GM15510 (cell line): Measurements from ENCODE around the gene THUMPD2.

ENCODE experiments used
- POLR2A ChIP-seq: IDR thresholded peaks from 3 replicates; pipeline ENCODE4 v1.6.1; 2011; ENCODE audit warnings: borderline replicate concordance; ENCODE audit not compliant: insufficient read length; ENCODE audit errors: extremely low read depth

Gene THUMPD2, protein sequence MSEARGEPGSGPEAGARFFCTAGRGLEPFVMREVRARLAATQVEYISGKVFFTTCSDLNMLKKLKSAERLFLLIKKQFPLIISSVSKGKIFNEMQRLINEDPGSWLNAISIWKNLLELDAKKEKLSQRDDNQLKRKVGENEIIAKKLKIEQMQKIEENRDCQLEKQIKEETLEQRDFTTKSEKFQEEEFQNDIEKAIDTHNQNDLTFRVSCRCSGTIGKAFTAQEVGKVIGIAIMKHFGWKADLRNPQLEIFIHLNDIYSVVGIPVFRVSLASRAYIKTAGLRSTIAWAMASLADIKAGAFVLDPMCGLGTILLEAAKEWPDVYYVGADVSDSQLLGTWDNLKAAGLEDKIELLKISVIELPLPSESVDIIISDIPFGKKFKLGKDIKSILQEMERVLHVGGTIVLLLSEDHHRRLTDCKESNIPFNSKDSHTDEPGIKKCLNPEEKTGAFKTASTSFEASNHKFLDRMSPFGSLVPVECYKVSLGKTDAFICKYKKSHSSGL

DNA sequence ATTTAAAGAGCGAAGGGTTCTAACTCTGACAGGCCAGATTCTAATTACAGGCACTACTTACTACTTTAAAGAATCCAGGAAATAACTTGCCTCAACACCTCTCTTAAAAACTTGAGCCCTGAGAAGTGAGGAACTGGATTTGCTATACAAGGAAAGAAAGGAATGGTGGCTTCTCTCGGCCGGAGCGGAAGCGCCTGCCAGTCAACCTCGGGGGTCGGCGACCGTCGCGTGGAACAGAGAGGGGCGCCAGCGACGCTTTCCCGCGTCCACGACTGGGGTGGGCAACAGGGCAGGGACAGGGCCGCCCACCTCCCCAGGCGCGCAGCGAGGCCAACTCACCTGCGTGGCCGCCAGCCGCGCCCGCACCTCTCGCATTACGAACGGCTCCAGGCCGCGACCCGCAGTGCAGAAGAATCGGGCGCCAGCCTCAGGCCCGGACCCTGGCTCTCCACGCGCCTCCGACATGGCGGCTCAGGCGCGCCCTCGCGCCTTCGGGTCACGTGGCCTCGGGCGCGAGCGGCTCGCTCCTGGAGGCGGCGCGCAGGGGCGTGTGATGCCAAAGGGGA lies at the start of gene THUMPD2:
Gene THUMPD2, minus strand, starts transcription at position 484 of the 566 bp plus-strand sequence. Its CDS starts 19 bp downstream, at position 465.
- peak; percentile 87 for TF ChIP-seq POLR2A

DNA sequence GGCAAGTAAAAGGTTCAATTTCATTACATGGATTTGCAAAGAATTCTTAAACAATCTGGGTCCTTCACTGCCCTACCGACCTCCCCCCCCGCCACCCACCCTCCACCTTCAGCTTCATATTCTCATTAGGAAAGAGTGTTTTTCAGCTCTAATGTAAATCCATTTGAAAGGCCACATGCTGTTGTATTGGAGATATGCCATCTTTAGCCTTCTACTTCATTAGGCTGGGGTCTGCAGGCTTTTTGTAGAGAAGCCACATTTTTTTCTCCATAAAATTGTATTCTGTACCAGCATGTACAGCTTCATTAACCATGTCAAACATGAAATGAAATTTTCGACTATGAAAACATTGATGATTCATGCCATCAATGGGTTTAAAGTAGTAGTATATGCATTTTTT lies 42.8 kb upstream of the THUMPD2 start:
- no peak for TF ChIP-seq POLR2A

DNA sequence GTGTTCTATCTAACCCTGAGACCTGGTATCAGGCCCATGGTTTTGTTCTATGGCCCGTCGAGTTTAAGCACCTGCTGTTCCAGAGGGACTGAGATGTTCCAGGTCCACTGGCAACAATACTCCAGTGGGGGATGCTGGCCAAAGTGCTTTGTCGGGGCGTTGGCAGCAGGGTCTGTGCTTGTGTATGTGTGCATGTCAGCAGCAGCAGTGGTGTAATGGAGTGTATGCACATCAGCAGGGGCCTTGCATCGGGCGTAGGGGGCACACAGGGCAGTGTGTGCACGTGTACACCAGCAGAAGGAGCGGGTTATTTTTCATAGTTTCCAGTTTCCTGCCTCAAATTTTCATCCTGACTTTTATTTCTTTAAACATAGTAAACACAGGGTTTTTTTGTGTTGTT lies 37.8 kb upstream of the THUMPD2 start:
- no peak for TF ChIP-seq POLR2A

DNA sequence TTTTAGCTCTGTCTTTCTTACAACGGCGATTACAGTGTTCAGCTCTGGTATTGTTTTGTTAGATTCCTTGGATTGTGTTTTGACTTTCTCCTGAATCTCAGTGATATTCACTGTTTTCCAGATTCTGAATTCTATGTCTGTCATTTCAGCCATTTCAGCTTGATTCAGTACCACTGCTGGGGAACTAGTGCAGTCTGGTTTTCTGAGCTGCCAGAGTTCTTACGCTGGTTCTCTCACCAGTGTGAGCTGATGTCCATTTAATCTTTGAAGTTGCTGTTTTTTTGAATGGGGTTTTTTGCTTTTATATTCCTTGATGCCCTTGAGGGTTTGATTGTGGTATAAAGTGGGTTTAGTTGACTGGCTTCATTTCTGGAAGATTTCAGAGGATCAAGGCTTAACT lies 37.4 kb upstream of the THUMPD2 start:
- TF ChIP-seq POLR2A = no peak

DNA sequence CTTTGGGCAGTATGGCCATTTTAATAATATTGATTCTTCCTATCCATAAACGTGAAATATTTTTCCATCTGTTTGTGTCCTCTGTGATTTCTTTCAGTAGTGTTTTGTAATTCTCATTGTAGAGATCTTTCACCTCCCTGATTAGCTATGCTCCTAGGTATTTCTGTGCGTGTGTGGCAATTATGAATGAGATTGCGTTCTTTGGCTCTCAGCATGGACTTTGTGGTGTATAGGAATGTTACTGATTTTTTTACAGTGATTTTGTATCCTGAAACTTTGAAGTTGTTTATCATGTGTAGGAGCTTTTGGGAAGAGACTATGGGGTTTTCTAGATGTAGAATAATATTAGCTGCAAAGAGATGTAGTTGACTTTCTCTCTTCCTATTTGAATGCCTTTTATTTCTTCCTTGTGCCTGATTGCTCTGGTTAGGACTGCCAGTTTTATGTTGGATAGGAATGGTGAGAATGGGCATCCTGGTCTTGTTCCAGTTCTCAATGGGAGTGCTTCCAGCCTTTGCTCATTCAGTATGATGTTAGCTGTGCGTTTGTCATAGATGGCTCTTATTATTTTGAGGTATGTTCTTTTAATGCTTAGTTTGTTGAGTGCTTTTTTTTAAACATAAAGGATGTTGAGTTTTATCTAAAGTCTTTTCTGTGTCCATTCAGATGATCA lies 27.0 kb upstream of the THUMPD2 start:
- no peak for TF ChIP-seq POLR2A

DNA sequence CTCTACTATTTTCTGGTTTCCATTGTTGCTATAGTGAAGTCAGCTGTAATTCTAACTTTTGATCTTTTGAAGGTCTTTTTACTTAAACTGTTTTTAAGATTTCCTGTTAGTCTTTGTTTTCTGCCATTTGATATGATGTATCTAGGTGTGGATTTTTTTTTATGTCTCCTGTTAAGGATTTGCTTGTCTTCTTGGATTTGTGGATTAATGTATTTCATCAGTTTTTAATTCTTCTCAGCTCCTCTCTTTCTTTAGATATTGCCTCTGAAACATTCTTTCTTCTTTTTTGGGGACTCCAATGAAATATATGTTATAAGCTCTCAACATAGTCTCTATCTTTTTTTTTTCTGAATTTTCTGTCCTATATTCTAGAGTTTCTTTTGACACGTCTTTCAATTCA lies 24.8 kb upstream of the THUMPD2 start:
- TF ChIP-seq POLR2A = no peak

DNA sequence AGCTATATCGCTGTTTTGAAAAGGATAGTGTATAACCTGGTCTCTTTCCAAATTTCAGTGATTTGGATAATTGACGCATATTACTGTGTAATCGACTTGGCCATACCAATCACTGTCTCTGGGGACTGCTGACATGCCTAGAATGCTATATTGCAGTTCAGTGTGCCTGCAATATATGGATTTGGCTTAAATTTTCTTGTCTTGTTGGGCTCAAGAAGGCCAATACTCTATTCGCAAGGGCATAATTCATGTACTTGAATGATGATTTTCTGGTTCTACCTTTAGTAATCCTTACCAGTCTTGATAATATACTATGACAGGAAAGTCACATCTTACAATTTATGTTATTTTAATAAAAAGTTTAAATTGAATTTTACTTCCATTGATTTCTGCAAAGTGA lies 21.7 kb upstream of the THUMPD2 start:
- TF ChIP-seq POLR2A = no peak

DNA sequence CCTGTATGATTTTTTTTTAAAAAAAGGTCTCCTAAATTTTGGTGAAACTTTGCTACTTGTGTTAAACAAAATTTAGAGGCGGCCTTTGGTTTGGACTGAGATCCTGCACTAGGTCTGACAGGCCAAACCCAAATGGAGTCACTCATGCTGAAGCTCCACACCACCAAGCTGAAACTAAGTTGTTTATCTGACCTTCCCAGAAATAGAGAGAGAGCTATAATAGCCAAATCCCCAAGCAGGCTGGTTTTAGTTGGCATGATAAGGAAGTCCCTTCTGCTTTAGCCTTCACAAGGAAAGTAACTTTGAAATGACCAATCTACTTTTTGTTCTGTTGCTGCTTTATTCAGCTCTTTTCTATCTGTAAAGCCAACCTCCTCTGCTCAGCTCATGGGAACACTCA lies 17.1 kb upstream of the THUMPD2 start:
- TF ChIP-seq POLR2A = no peak

DNA sequence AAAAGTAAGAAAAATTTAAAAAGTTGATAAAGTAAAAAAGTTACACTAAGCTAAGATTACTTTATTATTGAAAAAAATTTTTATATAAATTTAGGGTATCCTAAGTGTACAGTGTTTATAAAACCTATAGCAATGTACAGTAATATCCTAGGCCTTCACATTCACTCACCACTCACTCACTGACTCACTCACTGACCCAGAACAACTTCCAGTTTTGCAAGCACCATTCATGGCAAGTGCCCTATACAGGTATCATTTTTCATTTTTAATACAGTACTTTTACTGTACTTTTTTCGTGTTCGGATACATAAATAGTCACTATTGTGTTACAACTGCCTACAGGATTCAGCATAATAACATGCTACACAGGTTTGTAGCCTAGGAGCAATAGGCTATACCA lies 8.9 kb upstream of the THUMPD2 start:
- TF ChIP-seq POLR2A = no peak

DNA sequence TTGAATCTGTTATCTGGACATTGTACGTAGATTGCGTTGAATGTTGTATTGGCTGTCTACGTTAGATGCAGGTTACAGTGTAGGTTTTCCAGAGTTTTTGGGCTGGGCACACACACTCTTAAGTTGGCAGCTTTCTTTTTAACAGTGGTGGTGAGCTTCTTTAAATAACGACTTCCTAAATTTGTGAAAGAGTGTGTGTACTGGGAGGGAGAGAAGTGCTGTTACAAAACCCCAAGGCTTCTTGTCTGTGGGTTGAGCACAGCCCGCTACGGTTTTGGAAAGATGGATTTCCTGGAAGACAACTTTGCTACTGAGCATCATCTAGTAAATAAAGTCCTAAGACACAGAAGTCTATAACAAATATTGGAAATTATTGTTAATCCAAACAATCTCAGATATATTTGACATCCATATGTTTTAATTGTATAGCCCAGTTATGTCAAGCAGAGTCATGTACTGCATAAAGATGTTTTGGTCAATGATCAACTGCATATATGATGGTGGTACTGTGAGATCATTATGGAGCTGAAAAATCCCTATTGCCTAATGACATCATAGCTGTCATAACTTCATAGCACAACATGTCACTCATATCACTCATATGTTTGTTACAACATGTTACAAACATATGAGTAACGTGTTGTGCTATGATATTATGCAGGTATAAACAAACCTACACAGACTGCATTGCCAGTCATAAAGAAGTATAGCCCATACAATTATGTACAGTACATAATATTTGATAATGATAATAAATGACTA lies 7.9 kb upstream of the THUMPD2 start:
- TF ChIP-seq POLR2A = no peak

DNA sequence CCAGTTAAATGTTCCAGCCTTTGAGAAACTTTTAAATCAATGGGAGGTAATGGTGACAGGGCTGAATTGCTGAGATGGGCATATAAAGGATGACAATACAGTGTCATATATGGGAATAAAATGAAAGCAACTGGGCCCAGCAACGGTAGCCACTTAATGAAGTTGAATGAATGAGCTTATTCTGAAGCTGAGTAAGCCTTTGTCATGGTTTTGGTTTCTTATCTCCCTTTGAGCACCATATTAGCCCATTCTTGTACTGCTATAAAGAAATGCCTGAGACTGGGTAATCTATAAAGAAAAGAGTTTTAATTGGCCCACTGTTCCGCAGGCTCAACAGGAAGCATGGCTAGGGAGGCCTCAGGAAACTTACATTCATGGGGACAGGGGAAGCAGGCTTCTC lies 3.5 kb upstream of the THUMPD2 start:
- no peak for TF ChIP-seq POLR2A

DNA sequence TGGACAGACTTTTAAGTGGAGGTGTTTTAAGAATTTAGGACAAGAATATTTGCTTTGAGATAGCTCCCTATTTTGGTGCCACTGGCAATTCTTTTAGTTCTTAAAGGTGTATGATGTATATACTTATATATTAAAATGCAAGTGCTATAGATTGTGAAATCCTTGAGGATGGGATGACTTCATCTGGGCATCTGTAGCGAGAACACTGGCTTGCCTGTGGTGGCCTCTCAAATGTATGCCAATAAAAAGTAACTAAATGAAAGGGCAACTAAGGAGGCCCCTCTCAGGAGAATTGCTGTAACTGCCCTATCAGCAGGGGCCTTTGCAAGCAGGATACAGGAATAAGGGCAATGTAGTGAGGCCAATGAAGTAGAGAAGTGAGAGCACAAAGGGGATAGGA lies 2.6 kb upstream of the THUMPD2 start:
- no peak for TF ChIP-seq POLR2A

DNA sequence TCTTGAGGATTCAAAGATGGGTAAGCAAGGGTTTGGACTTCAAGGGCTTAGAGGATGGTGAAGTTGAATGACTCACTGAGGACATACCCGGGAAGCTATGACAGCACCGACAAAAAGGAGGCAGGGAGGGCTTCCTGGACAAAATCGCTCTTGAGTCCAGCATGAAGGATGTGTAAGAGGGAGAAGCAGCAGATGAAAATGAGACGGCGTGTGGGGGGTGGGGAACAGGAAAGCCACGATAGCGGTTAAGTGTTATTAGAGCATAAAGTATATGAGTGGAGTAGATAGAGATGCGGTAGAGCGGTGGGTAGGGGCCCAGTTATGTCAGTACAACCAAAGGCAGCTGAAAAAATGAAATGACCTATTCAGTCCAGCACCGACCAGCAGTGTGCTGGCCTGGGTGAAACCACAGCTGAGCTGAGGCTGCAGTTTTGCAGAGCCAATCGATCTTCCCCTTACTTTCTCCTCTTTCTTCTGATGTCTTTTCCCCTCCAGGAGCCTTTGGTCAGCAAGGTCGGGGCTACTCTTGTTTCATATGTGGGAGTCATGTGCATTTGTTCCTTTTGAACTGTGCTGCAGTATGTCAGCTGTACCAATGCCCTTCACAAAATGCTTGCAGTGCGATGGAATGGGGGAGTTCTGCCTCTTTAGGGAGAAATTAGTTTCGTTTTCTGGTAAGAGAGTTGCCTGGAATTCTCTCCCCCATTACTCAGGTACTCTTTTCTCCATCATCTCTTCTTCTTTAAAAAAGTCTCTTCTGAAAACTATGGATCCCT lies 2.0 kb upstream of the THUMPD2 start:
- no peak for TF ChIP-seq POLR2A

DNA sequence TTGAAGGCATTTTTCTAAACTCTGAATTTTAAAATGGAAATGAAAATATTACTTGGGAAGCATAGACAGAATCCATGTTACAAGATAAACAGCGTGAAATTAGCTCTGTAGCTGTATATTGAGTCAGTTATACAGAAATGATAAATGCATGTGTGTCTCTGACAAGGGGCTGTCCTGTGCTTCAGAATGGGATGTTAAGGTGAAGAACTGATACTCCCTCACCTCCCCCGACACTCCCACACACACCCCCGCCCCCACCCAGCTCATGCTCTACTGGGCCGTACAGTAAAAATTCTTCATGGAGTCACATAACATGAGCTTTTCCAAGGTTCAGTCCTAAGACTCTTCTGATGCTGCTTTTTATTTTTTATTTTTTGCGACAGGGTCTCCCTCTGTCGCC lies 869 bp upstream of the THUMPD2 start:
- TF ChIP-seq POLR2A = no peak
